Uterus (tissue), 2 donors: ENCODE data around the gene UBE2QL1.

Experiments used
- CTCF ChIP-seq, 4 experiments: fragments of 200-600 bp in 2 of 4; fragments of 450-650 bp in 2 of 4; sonication (generic) in 2 of 4; IDR thresholded peaks; one replicate each; pipeline ENCODE4 v1.5.1; 2016 to 2019; ENCODE audit warnings: antibody characterized with exemption in 4 of 4, mild to moderate bottlenecking in 2 of 4, moderate library complexity in 1 of 4
- POLR2A ChIP-seq, 2 donors: fragments of 450-650 bp; IDR thresholded peaks; one replicate each; pipeline ENCODE4 v1.6.1; 2016; ENCODE audit warnings: antibody characterized with exemption in 2 of 2, mild to moderate bottlenecking in 1 of 2, moderate library complexity in 1 of 2

- TF ChIP-seq CTCF (IDR thresholded peaks at IDR 0.05) (no peak), POLR2A (IDR thresholded peaks at IDR 0.05) (no peak)
Observed at GRCh38 chr5:6430418-6431028, 18.1 kb upstream of the UBE2QL1 start.
